NT2/D1 (cell line): ENCODE data around the gene MUC4.

Source experiments
- SUZ12 ChIP-seq: IDR thresholded peaks from 2 replicates; pipeline ENCODE4 v1.6.1; 2011; ENCODE audit not compliant: insufficient read length, insufficient read depth; ENCODE audit errors: extremely low read depth
- YY1 ChIP-seq: IDR thresholded peaks from 2 replicates; pipeline ENCODE4 v1.6.1; 2011; ENCODE audit not compliant: insufficient read length, insufficient read depth
- ZNF274 ChIP-seq: IDR thresholded peaks from 2 replicates; pipeline ENCODE4 v1.6.1; 2011; ENCODE audit warnings: mild to moderate bottlenecking, low read depth, low read length

DNA sequence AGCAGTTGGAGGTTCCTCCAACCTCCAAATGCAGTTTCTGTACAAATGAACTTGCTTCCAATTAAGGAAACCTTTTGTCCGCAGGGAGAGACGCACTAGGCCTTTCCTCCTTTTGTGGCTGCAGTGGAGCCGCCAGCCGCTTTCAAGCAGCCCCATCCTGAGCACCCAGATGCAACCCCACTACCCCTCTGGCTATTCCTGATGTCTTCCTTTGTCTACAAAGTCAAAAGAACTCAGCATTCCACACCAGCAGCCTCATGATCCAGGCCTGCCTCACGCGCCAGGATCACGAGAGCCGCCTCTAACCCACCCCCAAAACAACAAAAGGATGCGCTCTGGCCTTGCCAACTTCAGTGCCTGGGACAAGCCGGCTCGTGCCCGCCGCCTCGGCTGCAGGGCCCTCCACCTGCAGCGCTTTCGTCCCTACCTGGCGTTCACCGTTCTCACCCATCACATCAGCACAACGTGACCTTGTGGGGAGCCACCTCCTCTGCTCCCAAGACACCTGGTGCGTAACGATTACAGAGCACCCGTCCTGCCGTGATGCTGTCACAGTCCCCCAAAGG is 48.2 kb upstream of the MUC4 start:
- TF ChIP-seq ZNF274, result no peak
- TF ChIP-seq YY1, result no peak
- no peak for TF ChIP-seq SUZ12
